ENCODE results near the gene SPEN.

The SPEN gene

GRCh38 chr1:15931401-15931800, 83.9 kb downstream of the SPEN start:
- WGBS, 2 donors (ENCODE audit: extremely low coverage in 2 of 2, insufficient read length in 2 of 2, insufficient replicate concordance in 1 of 2): no CpG with 5 or more reads among the region's 11 CpGs

GRCh38 chr1:15931884-15932283, 84.4 kb downstream of the SPEN start:
- H3K4me3 ChIP-seq (ENCODE audit: low read length in 2 of 2): no peak overlapping the region
- H3K36me3 ChIP-seq (replicated peaks in 1 of 2; ENCODE audit: control insufficient read depth in 2 of 2, insufficient read depth in 2 of 2, low read length in 2 of 2): peaks cover 67 to 100% of the 10 kb centered on the region in 2 donors
- H3K27ac ChIP-seq (replicated peaks; ENCODE audit: low read length): no peak overlapping the region
- no peaks in the 10 kb centered on the region for H3K9me3 ChIP-seq (replicated peaks in 1 of 2; ENCODE audit: control insufficient read depth in 2 of 2, insufficient read depth in 1 of 2, low read depth in 1 of 2, low read length in 2 of 2)
- DNase-seq (ENCODE audit: low spot score): no peak
- H2BK5ac ChIP-seq (ENCODE audit: low read length): no peak overlapping the region
- no peak overlapping the region for H3K18ac ChIP-seq (ENCODE audit: low read length)
- H2AFZ ChIP-seq (ENCODE audit: low read length): no peak overlapping the region
- WGBS, 2 donors (ENCODE audit: extremely low coverage in 2 of 2, insufficient read length in 2 of 2, insufficient replicate concordance in 1 of 2): no CpG with 5 or more reads among the region's 19 CpGs
- H2BK120ac ChIP-seq (ENCODE audit: low read depth, low read length): no peak overlapping the region
- H4K91ac ChIP-seq (ENCODE audit: low read depth, low read length, poor library complexity): no peak overlapping the region
- H3K4me1 ChIP-seq (ENCODE audit: control insufficient read depth in 2 of 2, insufficient read depth in 1 of 2, low read depth in 1 of 2, low read length in 2 of 2): no peaks in the 10 kb centered on the region
- H4K8ac ChIP-seq (ENCODE audit: low read depth, low read length): no peak overlapping the region
- no peak overlapping the region for H3K14ac ChIP-seq (ENCODE audit: low read length)
- no peak overlapping the region for H3K4ac ChIP-seq (ENCODE audit: low read length)
- H3K23ac ChIP-seq (ENCODE audit: low read depth, low read length, poor library complexity): no peak overlapping the region
- no peaks in the 10 kb centered on the region for H3K27me3 ChIP-seq (ENCODE audit: control insufficient read depth in 3 of 3, insufficient read depth in 3 of 3, low read depth in 1 of 3, low read length in 3 of 3)
- H2BK12ac ChIP-seq (ENCODE audit: low read length): no peak overlapping the region
- H2AK5ac ChIP-seq (ENCODE audit: low read depth, low read length): no peak overlapping the region
- peaks cover 5% of the 10 kb centered on the region for H3K79me1 ChIP-seq (ENCODE audit: low read depth, low read length)
- no peak overlapping the region for H3K9ac ChIP-seq (ENCODE audit: low read depth, low read length, poor library complexity)
- no peak overlapping the region for H2BK15ac ChIP-seq (ENCODE audit: low read length)
- H3K4me2 ChIP-seq (ENCODE audit: insufficient read depth, low read length, poor library complexity, severe bottlenecking): no peak overlapping the region

More at GRCh38 chr1:15931401-15931800, 83.9 kb downstream of the SPEN start:
- no peak overlapping the region for H2AFZ ChIP-seq (ENCODE audit: low read length)
- H3K4me2 ChIP-seq (ENCODE audit: insufficient read depth, low read length, poor library complexity, severe bottlenecking): no peak overlapping the region
- H3K14ac ChIP-seq (ENCODE audit: low read length): no peak overlapping the region
- H3K4me1 ChIP-seq (ENCODE audit: control insufficient read depth in 2 of 2, insufficient read depth in 1 of 2, low read depth in 1 of 2, low read length in 2 of 2): no peaks in the 10 kb centered on the region
- no peak for DNase-seq (ENCODE audit: low spot score)
- H2BK5ac ChIP-seq (ENCODE audit: low read length): no peak overlapping the region
- peaks cover 64 to 100% of the 10 kb centered on the region in 2 donors for H3K36me3 ChIP-seq (replicated peaks in 1 of 2; ENCODE audit: control insufficient read depth in 2 of 2, insufficient read depth in 2 of 2, low read length in 2 of 2)
- no peaks in the 10 kb centered on the region for H3K9me3 ChIP-seq (replicated peaks in 1 of 2; ENCODE audit: control insufficient read depth in 2 of 2, insufficient read depth in 1 of 2, low read depth in 1 of 2, low read length in 2 of 2)
- no peak overlapping the region for H3K23ac ChIP-seq (ENCODE audit: low read depth, low read length, poor library complexity)
- no peak overlapping the region for H2BK15ac ChIP-seq (ENCODE audit: low read length)
- H3K27ac ChIP-seq (replicated peaks; ENCODE audit: low read length): no peak overlapping the region
- H2BK12ac ChIP-seq (ENCODE audit: low read length): no peak overlapping the region
- no peak overlapping the region for H2AK5ac ChIP-seq (ENCODE audit: low read depth, low read length)
- no peak overlapping the region for H4K91ac ChIP-seq (ENCODE audit: low read depth, low read length, poor library complexity)
- no peak overlapping the region for H3K9ac ChIP-seq (ENCODE audit: low read depth, low read length, poor library complexity)
- H3K27me3 ChIP-seq (ENCODE audit: control insufficient read depth in 3 of 3, insufficient read depth in 3 of 3, low read depth in 1 of 3, low read length in 3 of 3): no peaks in the 10 kb centered on the region
- H3K18ac ChIP-seq (ENCODE audit: low read length): no peak overlapping the region
- no peak overlapping the region for H3K4ac ChIP-seq (ENCODE audit: low read length)
- H3K4me3 ChIP-seq (ENCODE audit: low read length in 2 of 2): no peak overlapping the region
- H4K8ac ChIP-seq (ENCODE audit: low read depth, low read length): no peak overlapping the region
- no peak overlapping the region for H2BK120ac ChIP-seq (ENCODE audit: low read depth, low read length)
- peaks cover 5% of the 10 kb centered on the region for H3K79me1 ChIP-seq (ENCODE audit: low read depth, low read length)

- no peak overlapping the region for H4K8ac ChIP-seq (ENCODE audit: low read depth, low read length)
- no peak overlapping the region for H3K4me3 ChIP-seq (ENCODE audit: low read length in 2 of 2)
- peaks cover 5% of the 10 kb centered on the region for H3K79me1 ChIP-seq (ENCODE audit: low read depth, low read length)
- no peak overlapping the region for H3K4ac ChIP-seq (ENCODE audit: low read length)
- no peak overlapping the region for H2BK120ac ChIP-seq (ENCODE audit: low read depth, low read length)
- no CpG with 5 or more reads among the region's 9 CpGs for WGBS, 2 donors (ENCODE audit: extremely low coverage in 2 of 2, insufficient read length in 2 of 2, insufficient replicate concordance in 1 of 2)
- no peak overlapping the region for H2AFZ ChIP-seq (ENCODE audit: low read length)
- no peak overlapping the region for H3K9ac ChIP-seq (ENCODE audit: low read depth, low read length, poor library complexity)
- no peaks in the 10 kb centered on the region for H3K27me3 ChIP-seq (ENCODE audit: control insufficient read depth in 3 of 3, insufficient read depth in 3 of 3, low read depth in 1 of 3, low read length in 3 of 3)
- H3K18ac ChIP-seq (ENCODE audit: low read length): no peak overlapping the region
- H2BK15ac ChIP-seq (ENCODE audit: low read length): no peak overlapping the region
- no peak overlapping the region for H4K91ac ChIP-seq (ENCODE audit: low read depth, low read length, poor library complexity)
- no peak overlapping the region for H2AK5ac ChIP-seq (ENCODE audit: low read depth, low read length)
- H3K14ac ChIP-seq (ENCODE audit: low read length): no peak overlapping the region
- no peak overlapping the region for H2BK12ac ChIP-seq (ENCODE audit: low read length)
- H3K4me2 ChIP-seq (ENCODE audit: insufficient read depth, low read length, poor library complexity, severe bottlenecking): no peak overlapping the region
- DNase-seq (ENCODE audit: low spot score): no peak
- H3K4me1 ChIP-seq (ENCODE audit: control insufficient read depth in 2 of 2, insufficient read depth in 1 of 2, low read depth in 1 of 2, low read length in 2 of 2): no peaks in the 10 kb centered on the region
- no peak overlapping the region for H2BK5ac ChIP-seq (ENCODE audit: low read length)
- no peaks in the 10 kb centered on the region for H3K9me3 ChIP-seq (replicated peaks in 1 of 2; ENCODE audit: control insufficient read depth in 2 of 2, insufficient read depth in 1 of 2, low read depth in 1 of 2, low read length in 2 of 2)
- no peak overlapping the region for H3K23ac ChIP-seq (ENCODE audit: low read depth, low read length, poor library complexity)
- H3K27ac ChIP-seq (replicated peaks; ENCODE audit: low read length): no peak overlapping the region
- peaks cover 73 to 100% of the 10 kb centered on the region in 2 donors for H3K36me3 ChIP-seq (replicated peaks in 1 of 2; ENCODE audit: control insufficient read depth in 2 of 2, insufficient read depth in 2 of 2, low read length in 2 of 2)
Measured at GRCh38 chr1:15932612-15933011, 85.1 kb downstream of the SPEN start.

GRCh38 chr1:15933684-15934083, 86.2 kb downstream of the SPEN start:
- H3K18ac ChIP-seq (ENCODE audit: low read length): no peak overlapping the region
- peaks cover 74 to 100% of the 10 kb centered on the region in 2 donors for H3K36me3 ChIP-seq (replicated peaks in 1 of 2; ENCODE audit: control insufficient read depth in 2 of 2, insufficient read depth in 2 of 2, low read length in 2 of 2)
- H3K4me2 ChIP-seq (ENCODE audit: insufficient read depth, low read length, poor library complexity, severe bottlenecking): no peak overlapping the region
- H4K91ac ChIP-seq (ENCODE audit: low read depth, low read length, poor library complexity): no peak overlapping the region
- H3K14ac ChIP-seq (ENCODE audit: low read length): no peak overlapping the region
- no peak overlapping the region for H3K23ac ChIP-seq (ENCODE audit: low read depth, low read length, poor library complexity)
- H2AK5ac ChIP-seq (ENCODE audit: low read depth, low read length): no peak overlapping the region
- H3K27me3 ChIP-seq (ENCODE audit: control insufficient read depth in 3 of 3, insufficient read depth in 3 of 3, low read depth in 1 of 3, low read length in 3 of 3): no peaks in the 10 kb centered on the region
- H2BK15ac ChIP-seq (ENCODE audit: low read length): no peak overlapping the region
- no peak overlapping the region for H4K8ac ChIP-seq (ENCODE audit: low read depth, low read length)
- H2BK12ac ChIP-seq (ENCODE audit: low read length): no peak overlapping the region
- no peak for DNase-seq (ENCODE audit: low spot score)
- H3K9me3 ChIP-seq (replicated peaks in 1 of 2; ENCODE audit: control insufficient read depth in 2 of 2, insufficient read depth in 1 of 2, low read depth in 1 of 2, low read length in 2 of 2): no peaks in the 10 kb centered on the region
- no peak overlapping the region for H3K4me3 ChIP-seq (ENCODE audit: low read length in 2 of 2)
- no peak overlapping the region for H2BK5ac ChIP-seq (ENCODE audit: low read length)
- H3K4me1 ChIP-seq (ENCODE audit: control insufficient read depth in 2 of 2, insufficient read depth in 1 of 2, low read depth in 1 of 2, low read length in 2 of 2): no peaks in the 10 kb centered on the region
- no CpG with 5 or more reads among the region's 5 CpGs for WGBS, 2 donors (ENCODE audit: extremely low coverage in 2 of 2, insufficient read length in 2 of 2, insufficient replicate concordance in 1 of 2)
- no peak overlapping the region for H3K9ac ChIP-seq (ENCODE audit: low read depth, low read length, poor library complexity)
- peaks cover 5% of the 10 kb centered on the region for H3K79me1 ChIP-seq (ENCODE audit: low read depth, low read length)
- H3K27ac ChIP-seq (replicated peaks; ENCODE audit: low read length): no peak overlapping the region
- H3K4ac ChIP-seq (ENCODE audit: low read length): no peak overlapping the region
- H2AFZ ChIP-seq (ENCODE audit: low read length): no peak overlapping the region
- no peak overlapping the region for H2BK120ac ChIP-seq (ENCODE audit: low read depth, low read length)
